Fibroblast of pulmonary artery (primary cell): ENCODE measurements around the gene AAMDC.

Source experiments
- DNase-seq: peaks from one replicate; pipeline ENCODE4 v3.0.0-alpha.2; 2010; ENCODE audit warnings: low read depth
- H3K4me3 ChIP-seq: replicated peaks from 2 replicates; pipeline ENCODE4 v1.5.1; 2011; ENCODE audit warnings: low read depth, mild to moderate bottlenecking, control low read depth, low read length, moderate library complexity
- TF ChIP-seq, protein P1 (sequence below): IDR thresholded peaks from 2 replicates; pipeline ENCODE4 v1.5.1; 2011; ENCODE audit warnings: mild to moderate bottlenecking, control low read depth, low read length, inconsistent platforms; ENCODE audit errors: missing control alignments

Gene AAMDC

DNA sequence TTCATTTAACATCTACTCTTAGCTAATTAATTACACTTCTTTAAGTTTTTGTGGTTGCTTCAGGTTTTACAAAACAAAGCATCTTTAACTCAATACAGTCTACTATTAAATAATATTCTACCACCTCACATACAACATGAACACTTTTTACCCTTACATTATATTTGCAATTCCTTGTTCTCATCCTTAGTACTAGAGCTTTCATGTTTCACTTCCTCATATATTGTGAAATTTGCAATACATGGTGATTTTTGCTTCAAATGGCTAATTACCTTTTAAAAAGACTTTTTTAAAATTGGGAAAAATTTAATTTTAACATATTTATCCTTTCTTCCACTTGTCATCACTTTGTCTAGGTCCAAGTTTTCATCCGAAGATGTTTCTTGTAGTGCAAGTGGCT lies 37.9 kb upstream of the AAMDC start:
- no peak for DNase-seq
- TF ChIP-seq, protein P1, sequence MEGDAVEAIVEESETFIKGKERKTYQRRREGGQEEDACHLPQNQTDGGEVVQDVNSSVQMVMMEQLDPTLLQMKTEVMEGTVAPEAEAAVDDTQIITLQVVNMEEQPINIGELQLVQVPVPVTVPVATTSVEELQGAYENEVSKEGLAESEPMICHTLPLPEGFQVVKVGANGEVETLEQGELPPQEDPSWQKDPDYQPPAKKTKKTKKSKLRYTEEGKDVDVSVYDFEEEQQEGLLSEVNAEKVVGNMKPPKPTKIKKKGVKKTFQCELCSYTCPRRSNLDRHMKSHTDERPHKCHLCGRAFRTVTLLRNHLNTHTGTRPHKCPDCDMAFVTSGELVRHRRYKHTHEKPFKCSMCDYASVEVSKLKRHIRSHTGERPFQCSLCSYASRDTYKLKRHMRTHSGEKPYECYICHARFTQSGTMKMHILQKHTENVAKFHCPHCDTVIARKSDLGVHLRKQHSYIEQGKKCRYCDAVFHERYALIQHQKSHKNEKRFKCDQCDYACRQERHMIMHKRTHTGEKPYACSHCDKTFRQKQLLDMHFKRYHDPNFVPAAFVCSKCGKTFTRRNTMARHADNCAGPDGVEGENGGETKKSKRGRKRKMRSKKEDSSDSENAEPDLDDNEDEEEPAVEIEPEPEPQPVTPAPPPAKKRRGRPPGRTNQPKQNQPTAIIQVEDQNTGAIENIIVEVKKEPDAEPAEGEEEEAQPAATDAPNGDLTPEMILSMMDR = no peak
- no peak overlapping the region for H3K4me3 ChIP-seq

DNA sequence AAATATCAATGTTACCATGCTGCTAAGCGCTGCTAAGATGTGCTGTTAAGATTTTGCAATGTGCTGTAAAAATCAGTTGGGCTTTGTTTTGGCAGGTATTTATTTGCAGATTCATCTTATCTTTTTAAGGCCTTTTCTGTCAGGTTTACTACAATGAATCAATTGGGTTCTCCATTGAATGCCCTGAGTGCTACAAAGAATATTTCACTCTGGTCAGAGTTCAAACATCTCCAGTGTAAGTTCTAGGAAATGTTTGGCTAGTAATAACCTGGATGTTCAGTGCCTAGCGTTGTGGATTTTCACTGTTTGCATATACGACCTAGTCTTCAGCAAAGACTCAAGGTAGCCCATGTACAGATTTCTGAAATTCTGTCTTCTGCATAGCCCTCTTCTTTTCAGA lies 36.4 kb upstream of the AAMDC start:
- H3K4me3 ChIP-seq = no peak overlapping the region
- TF ChIP-seq, protein P1 = no peak
- DNase-seq = no peak

DNA sequence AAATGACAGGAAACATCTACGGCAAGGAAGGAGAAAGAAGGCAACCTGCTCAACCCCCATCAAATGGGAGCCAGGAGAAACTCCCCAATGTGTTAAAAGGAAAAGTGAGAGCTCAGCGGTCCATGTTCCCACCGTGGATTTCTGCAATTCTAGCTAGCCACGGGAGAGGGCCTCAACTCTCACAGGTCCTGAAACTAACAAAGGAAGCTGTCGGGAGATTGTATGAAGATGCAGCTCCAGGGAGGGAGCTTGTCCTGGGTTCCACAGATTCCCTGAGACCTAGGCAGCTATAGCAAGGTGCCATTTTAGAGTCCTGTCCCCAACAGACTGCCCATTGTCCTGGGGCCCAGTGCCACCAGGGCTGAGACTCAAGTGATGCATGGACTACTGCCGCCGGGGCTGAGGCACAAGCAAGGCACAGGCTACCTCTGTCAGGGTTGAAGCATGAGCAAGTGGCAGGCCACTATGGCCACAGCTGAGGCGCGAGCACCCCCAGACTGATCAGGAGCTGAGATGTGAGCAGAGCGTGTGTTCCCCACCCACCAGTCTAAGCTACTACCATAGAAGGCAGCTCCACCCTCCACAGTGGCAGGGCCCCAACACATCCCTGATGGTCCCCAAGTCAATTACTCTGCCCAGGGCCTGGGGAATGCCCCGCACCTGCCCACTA lies 31.7 kb upstream of the AAMDC start:
- H3K4me3 ChIP-seq = no peak overlapping the region
- TF ChIP-seq, protein P1 = no peak

DNA sequence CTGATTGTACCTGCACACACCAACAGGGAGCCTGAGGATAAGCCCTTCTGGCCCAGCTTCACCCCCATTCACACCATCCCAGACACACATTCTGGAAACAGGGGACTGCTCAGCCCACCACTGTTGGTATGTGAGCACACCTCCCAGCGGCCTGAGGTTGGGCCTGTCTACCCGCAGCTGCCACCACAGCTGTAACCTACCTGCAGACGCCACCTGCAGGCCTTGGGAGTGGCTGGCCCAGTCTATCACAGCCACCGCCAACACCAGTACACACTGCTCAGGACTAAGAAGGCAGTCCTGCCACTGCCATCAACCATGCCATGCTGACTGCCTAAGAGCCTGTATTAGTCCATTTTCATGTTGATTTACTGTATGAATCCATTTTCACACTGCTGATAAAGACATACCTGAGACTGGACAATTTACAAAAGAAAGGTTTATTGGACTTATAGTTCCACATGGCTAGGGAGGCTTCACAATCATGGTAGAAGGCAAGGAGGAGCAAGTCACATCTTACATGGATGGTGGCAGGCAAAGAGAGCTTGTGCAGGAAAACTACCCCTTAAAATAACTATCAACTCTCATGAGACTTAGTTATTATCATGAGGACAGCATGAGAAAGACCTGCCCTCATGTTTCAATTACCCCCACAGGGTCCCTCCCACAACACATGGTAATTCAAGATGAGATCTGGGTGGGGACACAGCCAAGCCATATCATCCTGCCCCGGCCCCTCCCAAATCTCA lies 31.0 kb upstream of the AAMDC start:
- TF ChIP-seq, protein P1 = no peak
- no peak for DNase-seq
- H3K4me3 ChIP-seq = no peak overlapping the region

More for the DNA sequence above, 31.7 kb upstream of the AAMDC start:
- DNase-seq = no peak

DNA sequence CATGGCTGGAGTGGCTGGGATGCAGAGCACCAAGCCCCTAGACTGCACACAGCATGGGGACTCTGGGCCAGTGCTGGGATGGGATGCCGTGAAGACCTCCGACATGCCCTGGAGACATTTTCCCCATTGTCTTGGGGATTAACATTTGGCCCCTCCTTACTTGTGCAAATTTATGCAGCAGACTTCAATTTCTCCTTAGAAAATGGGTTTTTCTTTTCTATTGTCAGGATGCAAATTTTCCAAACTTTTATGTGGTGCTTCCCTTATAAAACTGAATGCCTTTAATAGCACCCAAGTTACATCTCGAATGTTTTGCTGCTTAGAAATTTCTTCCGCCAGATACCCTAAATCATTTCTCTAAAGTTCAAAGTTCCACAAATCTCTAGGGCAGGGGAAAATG lies 29.6 kb upstream of the AAMDC start:
- H3K4me3 ChIP-seq = no peak overlapping the region
- TF ChIP-seq, protein P1 = no peak
- DNase-seq = no peak

DNA sequence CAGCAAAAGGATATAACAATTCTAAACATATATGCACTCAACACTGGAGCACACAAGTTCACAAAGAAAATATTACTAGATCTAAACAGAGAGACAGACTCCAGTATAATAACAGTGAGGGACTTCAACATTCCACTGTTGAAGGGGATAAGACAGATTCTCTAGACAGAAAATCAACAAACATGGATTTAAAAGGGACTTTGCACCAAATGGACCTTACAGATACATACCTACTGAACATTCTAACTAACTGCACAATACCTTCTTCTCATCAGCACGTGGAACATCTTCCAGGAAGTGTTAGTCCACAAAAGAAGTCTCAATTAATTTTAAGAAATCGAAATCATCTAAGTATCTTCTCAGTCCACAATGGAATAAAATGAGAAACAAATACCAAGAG lies 27.0 kb upstream of the AAMDC start:
- TF ChIP-seq, protein P1 = no peak
- DNase-seq = no peak
- H3K4me3 ChIP-seq = no peak overlapping the region
